GM12891 (cell line): ENCODE measurements around the gene DLGAP1.

Experiments
- POLR2A ChIP-seq: IDR thresholded peaks from 2 replicates; pipeline ENCODE4 v1.6.1; 2011; ENCODE audit warnings: low read depth, low read length, control low read depth
- POLR2AphosphoS5 ChIP-seq: IDR thresholded peaks from 2 replicates; pipeline ENCODE4 v1.6.1; 2011; ENCODE audit warnings: low read depth, low read length, control low read depth

GRCh38 chr18:3458378-3458777, 996.7 kb downstream of the DLGAP1 start:
- TF ChIP-seq POLR2AphosphoS5 (no peak), POLR2A (no peak)
